Stimulated activated CD4-positive, alpha-beta T cell treated with anti-CD3 and anti-CD28 coated beads, TNF-alpha, amount 100 ng/mL, for 4 hours (primary cell): ENCODE results near the gene PLA2G7.

ENCODE experiments used
- DNase-seq, 3 experiments: peaks; one replicate each; pipeline ENCODE4 v3.0.0-alpha.2; 2020; ENCODE audit warnings: low read depth in 3 of 3

The PLA2G7 gene

DNA sequence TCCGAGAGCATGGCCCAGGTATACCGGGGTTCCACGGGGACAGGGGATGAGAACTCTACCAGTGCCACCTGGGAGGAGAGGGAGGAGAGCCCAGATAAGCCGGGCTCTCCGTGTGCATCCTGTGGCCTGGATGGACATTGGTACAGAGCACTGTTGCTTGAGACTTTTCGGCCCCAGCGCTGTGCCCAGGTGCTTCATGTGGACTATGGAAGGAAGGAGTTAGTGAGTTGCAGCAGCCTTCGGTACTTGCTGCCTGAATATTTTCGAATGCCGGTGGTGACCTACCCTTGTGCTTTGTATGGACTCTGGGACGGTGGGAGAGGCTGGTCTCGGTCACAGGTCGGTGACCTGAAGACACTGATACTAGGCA, 46.2 kb downstream of the PLA2G7 start:
- no peak for DNase-seq

- no peak for DNase-seq
These were observed 46.8 kb downstream of the PLA2G7 start for GRCh38 chr6:46688117-46688965.

DNA sequence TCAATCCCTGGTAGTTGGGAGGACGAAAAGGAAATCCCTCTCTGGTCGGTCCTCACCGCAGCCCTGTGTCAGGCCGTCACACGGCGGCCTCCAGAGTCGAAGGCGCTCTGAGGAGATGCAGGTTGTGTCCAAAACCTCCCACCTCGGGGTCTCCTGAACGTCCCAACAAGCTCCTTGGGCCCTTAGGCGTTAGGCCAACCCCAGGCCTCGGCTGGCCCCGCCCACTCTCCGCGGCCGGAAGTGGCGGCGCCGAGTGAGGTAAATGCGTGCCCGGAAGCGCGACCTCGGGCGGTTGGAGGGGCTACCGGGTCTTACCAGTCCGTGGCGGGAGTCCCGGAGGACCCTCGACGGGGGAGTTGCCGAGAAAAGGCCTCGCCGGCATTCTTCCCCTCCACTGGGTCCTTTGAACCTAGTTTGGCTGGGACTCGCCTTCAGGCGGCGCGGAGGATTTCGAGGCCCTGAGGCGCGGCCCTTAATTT, 47.5 kb downstream of the PLA2G7 start, which contains the start of gene TDRD6:
TSS of gene TDRD6 (plus strand) at position 267 of the 479 bp plus-strand sequence. CDS start 244 bp downstream, outside the sequence.
- DNase-seq = no peak

GRCh38 chr6:46684771-46685170, 50.4 kb downstream of the PLA2G7 start:
- no peak for DNase-seq

DNA sequence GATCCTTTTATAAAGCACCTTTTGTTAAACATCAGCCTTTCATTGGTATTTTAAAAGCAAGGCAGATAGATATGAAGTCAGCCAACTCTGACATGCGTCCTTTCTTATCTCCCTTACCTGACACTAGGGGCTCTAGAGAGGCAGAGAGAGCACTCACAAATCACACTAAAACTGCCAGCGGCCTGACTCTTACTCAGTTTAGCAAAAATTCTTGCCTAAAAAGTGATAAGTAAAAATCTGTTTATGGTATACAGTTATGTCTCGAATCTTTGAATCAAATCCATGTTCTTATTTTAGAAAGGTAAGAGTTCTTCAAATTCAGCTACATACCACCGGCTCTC, 57.9 kb downstream of the PLA2G7 start:
- no peak for DNase-seq

DNA sequence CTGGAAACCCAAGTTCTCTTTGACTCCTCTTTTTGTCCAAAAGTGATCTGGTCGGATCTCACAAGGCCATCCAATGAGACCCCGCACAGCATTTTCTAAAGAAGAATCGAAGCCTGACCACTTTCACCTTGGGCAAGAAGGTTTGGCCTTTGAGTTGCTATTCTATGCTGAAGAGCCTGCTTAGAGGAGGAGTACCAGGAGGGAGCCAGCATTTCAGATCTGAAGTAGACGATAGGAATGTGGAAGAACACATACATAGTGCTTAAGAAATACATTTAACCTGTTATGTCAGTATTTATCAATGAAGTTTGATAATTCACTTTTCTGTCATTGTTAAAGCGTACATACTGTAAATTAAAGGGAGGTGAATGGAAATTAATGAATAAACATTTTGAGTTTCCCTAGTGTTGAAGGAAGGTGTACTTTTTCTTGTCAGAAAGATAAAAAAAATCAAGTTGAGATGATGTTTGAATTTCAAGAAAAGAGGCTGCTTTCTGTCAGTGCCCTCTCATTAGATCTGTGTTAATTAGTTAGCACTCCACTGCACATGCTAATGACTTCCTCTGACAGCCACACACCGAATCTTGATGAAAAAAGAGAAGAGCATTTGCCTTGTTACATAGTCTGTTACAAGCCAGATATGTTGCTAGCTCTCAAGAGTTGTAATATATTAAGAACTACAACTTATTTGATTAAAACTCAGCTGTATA, 58.4 kb downstream of the PLA2G7 start:
- no peak for DNase-seq

GRCh38 chr6:46674410-46674809, 60.8 kb downstream of the PLA2G7 start:
- no peak for DNase-seq

DNA sequence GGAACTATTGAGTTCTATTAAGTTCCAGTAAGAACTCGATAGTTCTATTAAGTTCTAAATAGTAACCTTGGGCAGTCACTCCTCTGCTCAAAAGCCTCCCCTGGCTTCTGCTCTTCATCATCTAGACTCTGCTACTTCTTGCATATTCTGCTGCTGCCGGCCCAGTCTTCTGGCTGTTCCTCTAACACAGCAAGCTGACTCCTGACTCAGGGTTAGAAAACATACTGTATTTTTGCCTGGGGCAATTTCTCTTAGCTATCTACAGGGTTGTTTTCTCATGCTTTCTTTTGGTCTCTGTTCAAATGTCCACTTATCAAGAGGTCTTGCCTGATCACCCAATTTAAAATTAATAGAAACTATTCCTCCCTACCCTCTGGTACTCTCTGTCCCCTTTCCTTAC, 67.8 kb downstream of the PLA2G7 start:
- DNase-seq = no peak

DNA sequence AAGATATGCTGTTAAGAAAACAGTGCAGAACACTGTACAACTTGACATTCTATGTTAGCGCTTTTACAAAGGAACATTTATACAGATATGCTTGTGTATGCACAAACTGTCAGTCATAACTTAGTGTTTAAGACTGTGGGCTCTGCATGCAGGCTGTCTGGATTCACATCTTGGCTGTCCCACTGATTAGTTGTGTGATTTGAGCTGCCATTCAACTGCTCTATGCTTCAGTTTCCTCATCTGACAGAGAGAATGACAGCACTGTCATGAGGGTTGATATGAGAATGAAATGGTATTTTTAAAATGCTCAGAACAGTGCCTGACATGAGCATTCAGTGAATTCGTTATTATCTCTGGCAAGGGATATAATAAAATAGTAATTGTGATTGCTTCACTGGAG, 73.7 kb downstream of the PLA2G7 start:
- DNase-seq = no peak

GRCh38 chr6:46657642-46658041, 77.5 kb downstream of the PLA2G7 start:
- no peak for DNase-seq

DNA sequence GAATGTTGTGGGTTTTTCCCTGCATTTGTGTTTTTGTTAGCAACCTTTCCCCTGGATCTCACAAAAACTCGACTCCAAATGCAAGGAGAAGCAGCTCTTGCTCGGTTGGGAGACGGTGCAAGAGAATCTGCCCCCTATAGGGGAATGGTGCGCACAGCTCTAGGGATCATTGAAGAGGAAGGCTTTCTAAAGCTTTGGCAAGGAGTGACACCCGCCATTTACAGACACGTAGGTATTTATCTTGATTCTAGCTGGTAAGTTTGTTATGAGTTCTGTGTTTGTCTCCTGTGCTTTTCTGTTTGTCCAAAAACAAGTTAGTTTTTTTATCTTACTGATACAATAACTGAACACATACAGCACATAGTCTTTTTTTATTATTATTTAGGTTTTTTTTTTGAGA, 79.4 kb downstream of the PLA2G7 start:
- no peak for DNase-seq
